GM12878 (cell line): ENCODE measurements around the gene KCNJ12. TPM values are rescaled to one million over a fixed set of nuclear protein-coding genes. Genes with fewer than 3 reads are reported as not detected.

Experiments
- ATAC-seq: fragments of 200-7000 bp; cut with Tn5 transposase; 3 replicates; pipeline ENCODE4 v1.9.1; 2020; ENCODE audit warnings: mild to moderate bottlenecking, moderate library complexity
- Bru-seq: library from RNA; stranded (reverse); fragments of 400-500 nt; gene quantifications from one replicate; lab custom pipeline; 2021; lab: Mats Ljungman, UMichigan
- BruChase-seq, 2 experiments: library from RNA; stranded (reverse); fragments of 400-500 nt; gene quantifications; one replicate each; lab custom pipeline; 2021; lab: Mats Ljungman, UMichigan
- BruUV-seq: library from RNA; stranded (reverse); fragments of 400-500 nt; replicated peaks from 2 replicates; lab custom pipeline; 2021; lab: Mats Ljungman, UMichigan
- CTCF ChIA-PET: fragments of 300-600 bp; sonication (Branson Sonifier 250); formaldehyde crosslinking; extraction: SDS; loops from one replicate; lab custom pipeline; 2021; ENCODE audit warnings: inconsistent platforms; lab: Yijun Ruan, JAX
- POLR2A ChIA-PET: fragments of 350-600 bp; formaldehyde crosslinking; extraction: SDS; loops from one replicate; lab custom pipeline; 2021; ENCODE audit warnings: inconsistent platforms; lab: Charles Lee
- RAD21 ChIA-PET: fragments of 300-600 bp; sonication (Branson Sonifier 250); formaldehyde crosslinking; loops from one replicate; lab custom pipeline; 2023; ENCODE audit warnings: antibody characterized with exemption; ENCODE audit not compliant: unreplicated experiment; lab: Charles Lee
- SMC1A ChIA-PET: fragments of 300-600 bp; sonication (Branson Sonifier 250); formaldehyde crosslinking; loops from one replicate; lab custom pipeline; 2023; ENCODE audit not compliant: unreplicated experiment, uncharacterized antibody; lab: Charles Lee
- DNase-seq: peaks from one replicate; pipeline ENCODE4 v3.0.0-alpha.2; 2011; ENCODE audit warnings: low read depth, low spot score
- FAIRE-seq: peaks from 3 replicates; lab custom pipeline; 2011; peaks lifted over from hg19 to GRCh38; lab: Jason Lieb, UNC
- H2AFZ ChIP-seq: 2 replicates; pipeline ENCODE4 v1.6.0; 2011; ENCODE audit warnings: low read depth, low read length, control low read depth; ENCODE audit not compliant: control insufficient read depth
- H3K27ac ChIP-seq: 2 replicates; pipeline ENCODE4 v1.5.1; 2011; ENCODE audit warnings: control low read depth; ENCODE audit not compliant: control insufficient read depth, insufficient read depth
- H3K27me3 ChIP-seq, 2 experiments: replicated peaks in 1 of 2; 2 replicates each; pipeline versions ENCODE4 v1.6.0 to v1.6.1; 2011; ENCODE audit warnings: low read length in 1 of 2; ENCODE audit not compliant: control insufficient read depth in 2 of 2, insufficient read depth in 2 of 2
- H3K36me3 ChIP-seq, 2 experiments: 2 replicates each; pipeline ENCODE4 v1.5.1; 2011; ENCODE audit warnings: low read length in 1 of 2; ENCODE audit not compliant: control insufficient read depth in 2 of 2, insufficient read depth in 2 of 2
- H3K4me1 ChIP-seq: 2 replicates; pipeline ENCODE4 v1.6.1; 2011; ENCODE audit warnings: mild to moderate bottlenecking, low read length, moderate library complexity, mixed read lengths; ENCODE audit not compliant: control insufficient read depth, insufficient read depth
- H3K4me2 ChIP-seq: 2 replicates; pipeline ENCODE4 v1.6.0; 2011; ENCODE audit warnings: control low read depth; ENCODE audit not compliant: control insufficient read depth, insufficient read depth
- H3K4me3 ChIP-seq: fragments of 200-600 bp; sonication (generic); 2 replicates; pipeline ENCODE4 v1.5.1; 2016
- H3K79me2 ChIP-seq: 2 replicates; pipeline ENCODE4 v1.6.0; 2011; ENCODE audit warnings: low read length; ENCODE audit not compliant: control insufficient read depth, insufficient read depth
- H3K9ac ChIP-seq: 2 replicates; pipeline ENCODE4 v1.8.0; 2011; ENCODE audit warnings: low read length, control low read depth, mixed read lengths; ENCODE audit not compliant: control insufficient read depth, insufficient read depth
- H3K9me3 ChIP-seq: replicated peaks from 3 replicates; pipeline ENCODE4 v1.5.1; 2011; ENCODE audit warnings: mild to moderate bottlenecking, low read length; ENCODE audit not compliant: control insufficient read depth, insufficient read depth
- H4K20me1 ChIP-seq: 2 replicates; pipeline ENCODE4 v1.6.0; 2011; ENCODE audit not compliant: control insufficient read depth, insufficient read depth
- E4F1 ChIP-seq: fragments of 450-650 bp; IDR thresholded peaks from 2 replicates; pipeline ENCODE4 v1.6.1; 2018; ENCODE audit warnings: borderline replicate concordance, mild to moderate bottlenecking; ENCODE audit not compliant: partially characterized antibody
- EP300 ChIP-seq, 2 experiments: fragments of 150-350 bp in 1 of 2; IDR thresholded peaks; 2 replicates each; pipeline ENCODE4 v1.6.1; 2011 to 2012; ENCODE audit warnings: low read depth in 2 of 2, low read length in 2 of 2, borderline replicate concordance in 1 of 2, improper control_type of control experiment in 1 of 2, inconsistent platforms in 1 of 2; ENCODE audit not compliant: control insufficient read depth in 1 of 2
- HSF1 ChIP-seq: fragments of 150-350 bp; IDR thresholded peaks from 2 replicates; pipeline ENCODE4 v1.6.1; 2014; ENCODE audit warnings: mild to moderate bottlenecking, low read depth, low read length
- IRF4 ChIP-seq: IDR thresholded peaks from 2 replicates; pipeline ENCODE4 v1.6.1; 2011; ENCODE audit warnings: low read depth, low read length
- MEF2B ChIP-seq: fragments of 450-650 bp; IDR thresholded peaks from 2 replicates; pipeline ENCODE4 v1.6.1; 2018; ENCODE audit warnings: mild to moderate bottlenecking, moderate library complexity; ENCODE audit not compliant: partially characterized antibody, poor library complexity, severe bottlenecking
- NR2F1 ChIP-seq: fragments of 450-650 bp; conservative IDR thresholded peaks from 2 replicates; pipeline ENCODE4 v1.6.1; 2017; ENCODE audit warnings: mild to moderate bottlenecking
- PKNOX1 ChIP-seq: fragments of 450-650 bp; IDR thresholded peaks from 2 replicates; pipeline ENCODE4 v1.6.1; 2016; ENCODE audit warnings: mild to moderate bottlenecking
- POLR2A ChIP-seq: IDR thresholded peaks from 2 replicates; pipeline ENCODE4 v1.6.1; 2011; ENCODE audit warnings: low read depth, mild to moderate bottlenecking, low read length
- SMAD1 ChIP-seq: fragments of 450-650 bp; IDR thresholded peaks from 2 replicates; pipeline ENCODE4 v1.6.1; 2018; ENCODE audit warnings: mild to moderate bottlenecking, low read depth; ENCODE audit not compliant: partially characterized antibody
- SMAD5 ChIP-seq: IDR thresholded peaks from 2 replicates; pipeline ENCODE4 v1.6.1; 2016; ENCODE audit warnings: antibody characterized with exemption, low read depth
- SUPT20H ChIP-seq: IDR thresholded peaks from 2 replicates; pipeline ENCODE4 v1.6.1; 2011; ENCODE audit warnings: low read depth, mild to moderate bottlenecking, low read length, moderate library complexity, borderline replicate concordance; ENCODE audit not compliant: control insufficient read depth
- SUZ12 ChIP-seq: fragments of 200-600 bp; sonication (generic); IDR thresholded peaks from one replicate; pipeline ENCODE4 v1.6.1; 2018; ENCODE audit warnings: antibody characterized with exemption, mild to moderate bottlenecking; ENCODE audit not compliant: unreplicated experiment
- USF1 ChIP-seq: IDR thresholded peaks from 2 replicates; pipeline ENCODE4 v1.6.1; 2011; ENCODE audit warnings: borderline replicate concordance, low read depth, mild to moderate bottlenecking, moderate library complexity, mixed read lengths, low read length; ENCODE audit not compliant: insufficient read depth; ENCODE audit errors: extremely low read length
- WGBS: methylation state at CpG from one replicate; pipeline ENCODE4 v1.1.6; 2016; ENCODE audit warnings: low lambda C conversion rate; ENCODE audit not compliant: insufficient replicate concordance, insufficient coverage; ENCODE audit errors: missing lambda C conversion rate; 5-methylcytosine and 5-hydroxymethylcytosine counted together
- in situ Hi-C: fragments of 300-500 bp; cut with MboI; formaldehyde crosslinking; loops from 9 replicates; pipeline ENCODE4 v1.14.3; 2018; ENCODE audit warnings: mixed read lengths
- intact Hi-C: fragments of 100-400 bp; cut with micrococcal nuclease; formaldehyde crosslinking; loops from one replicate; pipeline ENCODE4 v1.14.2; 2022; ENCODE audit not compliant: unreplicated experiment
- long read RNA-seq, 2 experiments: library from polyadenylated mRNA; unstranded; transcript quantifications; one replicate each; pipeline ENCODE4 v2.0.0, GENCODE V29; 2019 to 2020
- polyA minus RNA-seq, 3 experiments: library from RNA; depleted of rRNA, polyadenylated mRNA; stranded (reverse); fragments of >200 nt; gene quantifications; 2 replicates each; pipeline ENCODE4 v1.2.3, GENCODE V29; 2011
- polyA plus RNA-seq, 11 experiments: library from polyadenylated mRNA; depleted of rRNA in 4 of 11; unstranded in 6 of 11; stranded (reverse) in 5 of 11; fragments of >200 nt; fragmentation: Nextera tagmentation in 4 of 11; fragmentation: Illumina TruSeq in 1 of 11; extraction: Ambion mirVana in 4 of 11; extraction: Trizol in 1 of 11; gene quantifications; 1 replicate in 1 of 11; 2 replicates in 10 of 11; pipeline versions ENCODE4 v1.2.1 to v1.2.3, GENCODE V29; 2011 to 2016; ENCODE audit warnings: inconsistent platforms in 2 of 11, missing spikeins in 2 of 11, low read depth in 1 of 11
- total RNA-seq, 4 experiments: library from RNA; depleted of rRNA in 3 of 4; stranded (reverse); fragments of >200 nt in 3 of 4; fragmentation: Illumina TruSeq in 1 of 4; extraction: Trizol in 1 of 4; gene quantifications; 2 replicates each; pipeline versions ENCODE4 v1.2.1 to v1.2.3, GENCODE V29; 2013 to 2021

KCNJ12 gene
- total RNA-seq (2013; cell fraction: nucleolus; rRNA removed), result not detected in 2 replicates
- total RNA-seq (2014; rRNA removed), result 0.11 and 0.17 TPM in 2 replicates
- 0.05 and 0.09 TPM in 2 replicates for total RNA-seq (2014; rRNA removed; fragmentation: Illumina TruSeq; extraction: Trizol)
- 0.21 and 0.32 TPM in 2 replicates for total RNA-seq (2021)
- polyA plus RNA-seq (2011; ENCODE audit: low read depth), result not detected
- polyA plus RNA-seq (2011; rRNA removed), result 0.05 TPM in 1 of 2 replicates, not detected in the other
- 0.06 and 0.08 TPM in 2 replicates for polyA plus RNA-seq (2011; cell fraction: cytosol; rRNA removed)
- polyA plus RNA-seq (2011; cell fraction: nucleus; rRNA removed), result 0.12 and 0.15 TPM in 2 replicates
- 0.06 TPM in 1 of 2 replicates, not detected in the other for polyA plus RNA-seq (2012)
- 0.03 and 0.04 TPM in 2 replicates for polyA plus RNA-seq (2014; fragmentation: Illumina TruSeq; extraction: Trizol)
- polyA plus RNA-seq (2014; fragmentation: Nextera tagmentation; extraction: Ambion mirVana), result not detected
- polyA plus RNA-seq (2014; rRNA removed), result 0.13 and 0.15 TPM in 2 replicates
- polyA plus RNA-seq (2016; fragmentation: Nextera tagmentation; extraction: Ambion mirVana), result under 1 TPM in 1 of 2 experiments, not detected in 1; 0.07 TPM
- polyA minus RNA-seq (2011; rRNA and poly(A)+ RNA removed), result 0.31 TPM in 1 of 2 replicates, not detected in the other
- polyA minus RNA-seq (2011; cell fraction: cytosol; rRNA and poly(A)+ RNA removed), result 0.21 and 0.27 TPM in 2 replicates
- 0.19 TPM in 1 of 2 replicates, not detected in the other for polyA minus RNA-seq (2011; cell fraction: nucleus; rRNA and poly(A)+ RNA removed)
- percentile 15 among the genes with signal in this experiment for Bru-seq, nascent RNA
- percentile 8 among the genes with signal in this experiment for BruChase-seq, experiment 1, labeled RNA remaining after a 6-hour chase
- BruChase-seq, experiment 2, labeled RNA remaining after a 2-hour chase, result percentile 12 among the genes with signal in this experiment
- long read RNA-seq, experiment 1, result 0 reads
- long read RNA-seq, experiment 2, result 0 reads

- POLR2A ChIA-PET, result no interaction called here
- no peak for DNase-seq
- Histone ChIP-seq H3K9ac (no peak within 1 kb of the TSS), H3K4me1 (no peaks in the 10 kb centered on the region; the same call in 1 of the 2 replicates), H3K4me3 (no peak within 1 kb of the TSS), H3K36me3 (no peaks in the 10 kb centered on the region), H3K27ac (no peak within 1 kb of the TSS), H3K9me3 (no peaks in the 10 kb centered on the region), H3K4me2 (no peak within 1 kb of the TSS), H3K79me2 (no peaks in the 10 kb centered on the region), H3K27me3 (no peaks in the 10 kb centered on the region; a peak in 2 of 4 replicates), H4K20me1 (no peaks in the 10 kb centered on the region), H2AFZ (no peak within 1 kb of the TSS)
- BruUV-seq, result no TSS peak
- FAIRE-seq, result no peak
- TF ChIP-seq HSF1, result no peak
- no peak for TF ChIP-seq SMAD5
- TF ChIP-seq PKNOX1, result no peak
- TF ChIP-seq E4F1, result no peak
- no peak for TF ChIP-seq SUPT20H
- TF ChIP-seq POLR2A, result no peak
- no peak for TF ChIP-seq SMAD1
- no peak for TF ChIP-seq SUZ12
- TF ChIP-seq EP300 (IDR thresholded peaks at IDR 0.05; ENCODE audit: borderline replicate concordance in 1 of 2, control insufficient read depth in 1 of 2, low read depth in 2 of 2, low read length in 2 of 2), result no peak
- TF ChIP-seq NR2F1, result no peak
- no peak for TF ChIP-seq MEF2B
- TF ChIP-seq USF1, result no peak
- no peak for TF ChIP-seq IRF4
- SMC1A ChIA-PET, result no interaction called here
- intact Hi-C loops (loop anchor here (5.0 kb wide), 1 partner anchor 94 kb away; the partner anchor contains the start of gene MAP2K3), in situ Hi-C loops (no loop called here)
- RAD21 ChIA-PET, result interaction anchor here (2.2 kb wide), 1 partner anchor 90 kb away, joined by 12 read pairs; no protein-coding TSS in a partner anchor
- no peak for ATAC-seq
- 4% methylated on average over 41 of the region's 82 CpGs for WGBS
- CTCF ChIA-PET, result interaction anchor here (1.3 kb wide), 1 partner anchor 96 kb away, joined by 3 read pairs; no protein-coding TSS in a partner anchor
Measured at GRCh38 chr17:21376081-21376758, at the start of gene KCNJ12. KCNJ12 (plus strand) TSS chr17:21376357; CDS start chr17:21415343, 38,986 bp downstream.
